K562 (cell line): ENCODE results near the gene PSD2. TPM values are rescaled to one million over a fixed set of nuclear protein-coding genes. Genes with fewer than 3 reads are reported as not detected.
A peak's percentile ranks its signal among the peaks of the same experiment; 100 is the strongest.

ENCODE experiments used
- MGA ChIP-seq: fragments of 450-650 bp; IDR thresholded peaks from 2 replicates; pipeline ENCODE4 v1.6.1; 2016; ENCODE audit warnings: mild to moderate bottlenecking, moderate library complexity
- MTA1 ChIP-seq: fragments of 450-650 bp; IDR thresholded peaks from 2 replicates; pipeline ENCODE4 v1.6.1; 2017; ENCODE audit warnings: borderline replicate concordance
- NR2C2 ChIP-seq, 2 experiments: fragments of 200-800 bp in 1 of 2; sonication (Bioruptor generic) in 1 of 2; sonication (generic) in 1 of 2; formaldehyde crosslinking in 1 of 2; IDR thresholded peaks; 2 replicates each; pipeline versions ENCODE4 v1.6.1 to v1.8.0; 2016 to 2022; ENCODE audit warnings: mild to moderate bottlenecking in 1 of 2, missing compliant biosample characterization in 1 of 2, missing genetic modification characterization in 1 of 2, missing genetic modification reagents in 1 of 2
- PHF21A ChIP-seq: fragments of 450-650 bp; IDR thresholded peaks from 2 replicates; pipeline ENCODE4 v1.6.1; 2017; ENCODE audit warnings: low read depth, borderline replicate concordance
- SAFB2 ChIP-seq: fragments of 200-400 bp; formaldehyde crosslinking; IDR thresholded peaks from 2 replicates; pipeline ENCODE4 v1.6.1; 2018; ENCODE audit warnings: borderline replicate concordance, low read length, low read depth, moderate library complexity; ENCODE audit not compliant: severe bottlenecking
- SRF ChIP-seq, 2 experiments: fragments of 250-450, 450-650 bp in 1 of 2; sonication (Bioruptor Pico) in 1 of 2; sonication (generic) in 1 of 2; formaldehyde crosslinking; IDR thresholded peaks; 2 replicates each; pipeline versions ENCODE4 v1.5.0 to v1.5.1; 2020 to 2022; ENCODE audit warnings: mild to moderate bottlenecking in 1 of 2, missing genetic modification reagents in 1 of 2
- ZNF143 ChIP-seq: sonication (generic); formaldehyde crosslinking; IDR thresholded peaks from 2 replicates; pipeline ENCODE4 v1.9.0; 2022; ENCODE audit warnings: mild to moderate bottlenecking, missing genetic modification reagents
- ZNF316 ChIP-seq: fragments of 450-650 bp; IDR thresholded peaks from 2 replicates; pipeline ENCODE4 v1.6.1; 2016
- ZNF77 ChIP-seq: fragments of 250-450 bp; sonication (Bioruptor Pico); IDR thresholded peaks from 2 replicates; pipeline ENCODE4 v1.5.0; 2020
- polyA plus RNA-seq, 8 experiments: library from polyadenylated mRNA; depleted of rRNA in 4 of 8; stranded (reverse) in 5 of 8; unstranded in 3 of 8; fragments of >200 nt; fragmentation: Nextera tagmentation in 2 of 8; fragmentation: Illumina TruSeq in 1 of 8; extraction: Ambion mirVana in 2 of 8; extraction: Trizol in 1 of 8; gene quantifications; 2 replicates each; pipeline versions ENCODE4 v1.2.1 to v1.2.3, GENCODE V29; 2011 to 2014; ENCODE audit warnings: inconsistent platforms in 1 of 8, missing spikeins in 1 of 8
- total RNA-seq, 7 experiments: library from RNA; depleted of rRNA in 6 of 7; stranded (reverse); fragments of >200 nt in 6 of 7; fragmentation: Illumina TruSeq in 2 of 7; extraction: Trizol in 2 of 7; gene quantifications; 2 replicates each; pipeline versions ENCODE4 v1.2.1 to v1.2.3, GENCODE V29; 2011 to 2021; ENCODE audit warnings: low replicate concordance in 1 of 7
- TF ChIP-seq, protein P1 (sequence below): fragments of 450-650 bp; IDR thresholded peaks from 2 replicates; pipeline ENCODE4 v1.6.1; 2017; ENCODE audit warnings: antibody characterized with exemption
- TF ChIP-seq, protein P2 (sequence below), 2 experiments: IDR thresholded peaks; 2 replicates each; pipeline ENCODE4 v1.6.1; 2011; ENCODE audit warnings: borderline replicate concordance in 1 of 2, control low read depth in 1 of 2, low read depth in 1 of 2, low read length in 1 of 2, mild to moderate bottlenecking in 1 of 2, mixed read lengths in 1 of 2, moderate library complexity in 1 of 2; ENCODE audit not compliant: insufficient read depth in 1 of 2, insufficient read length in 1 of 2, poor library complexity in 1 of 2, severe bottlenecking in 1 of 2; ENCODE audit errors: extremely low read depth in 1 of 2

The PSD2 gene
- total and polyA plus RNA-seq, 9 of the 15 experiments (the other 6 are each of a cell fraction or from before 2014, with no cell fraction given), result 0.01 to 0.09 (median 0.04) TPM; not detected in 4

- no peak for TF ChIP-seq MGA
- no peak for TF ChIP-seq NR2C2 (CRISPR knock-in tag; IDR thresholded peaks at IDR 0.05)
- TF ChIP-seq NR2C2 (tag; IDR thresholded peaks at IDR 0.05), result no peak
- peak in 1 of 2 experiments; percentile 33; a peak in 1 of 4 replicates for TF ChIP-seq SRF (CRISPR knock-in tag; IDR thresholded peaks at IDR 0.05)
- no peak for TF ChIP-seq ZNF77 (CRISPR knock-in tag)
- TF ChIP-seq ZNF316, result no peak
- TF ChIP-seq ZNF143, result no peak
- TF ChIP-seq, protein P1, sequence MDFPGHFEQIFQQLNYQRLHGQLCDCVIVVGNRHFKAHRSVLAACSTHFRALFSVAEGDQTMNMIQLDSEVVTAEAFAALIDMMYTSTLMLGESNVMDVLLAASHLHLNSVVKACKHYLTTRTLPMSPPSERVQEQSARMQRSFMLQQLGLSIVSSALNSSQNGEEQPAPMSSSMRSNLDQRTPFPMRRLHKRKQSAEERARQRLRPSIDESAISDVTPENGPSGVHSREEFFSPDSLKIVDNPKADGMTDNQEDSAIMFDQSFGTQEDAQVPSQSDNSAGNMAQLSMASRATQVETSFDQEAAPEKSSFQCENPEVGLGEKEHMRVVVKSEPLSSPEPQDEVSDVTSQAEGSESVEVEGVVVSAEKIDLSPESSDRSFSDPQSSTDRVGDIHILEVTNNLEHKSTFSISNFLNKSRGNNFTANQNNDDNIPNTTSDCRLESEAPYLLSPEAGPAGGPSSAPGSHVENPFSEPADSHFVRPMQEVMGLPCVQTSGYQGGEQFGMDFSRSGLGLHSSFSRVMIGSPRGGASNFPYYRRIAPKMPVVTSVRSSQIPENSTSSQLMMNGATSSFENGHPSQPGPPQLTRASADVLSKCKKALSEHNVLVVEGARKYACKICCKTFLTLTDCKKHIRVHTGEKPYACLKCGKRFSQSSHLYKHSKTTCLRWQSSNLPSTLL, result no peak
- peak; percentile 36; the same call in 1 of the 2 replicates for TF ChIP-seq MTA1
- TF ChIP-seq, protein P2, sequence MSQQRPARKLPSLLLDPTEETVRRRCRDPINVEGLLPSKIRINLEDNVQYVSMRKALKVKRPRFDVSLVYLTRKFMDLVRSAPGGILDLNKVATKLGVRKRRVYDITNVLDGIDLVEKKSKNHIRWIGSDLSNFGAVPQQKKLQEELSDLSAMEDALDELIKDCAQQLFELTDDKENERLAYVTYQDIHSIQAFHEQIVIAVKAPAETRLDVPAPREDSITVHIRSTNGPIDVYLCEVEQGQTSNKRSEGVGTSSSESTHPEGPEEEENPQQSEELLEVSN (IDR thresholded peaks at IDR 0.05; ENCODE audit: borderline replicate concordance in 1 of 2, extremely low read depth in 1 of 2, insufficient read depth in 1 of 2, insufficient read length in 1 of 2, low read depth in 1 of 2, low read length in 1 of 2, poor library complexity in 1 of 2, severe bottlenecking in 1 of 2), result no peak
- TF ChIP-seq SAFB2, result no peak
- TF ChIP-seq PHF21A, result peak; percentile 38; the same call in 1 of the 2 replicates
Observed at GRCh38 chr5:139765409-139766217, 30.0 kb upstream of the PSD2 start (continued).
